HG03280 (cell line): ENCODE results near the gene DSCAML1.

Source experiments
- ATAC-seq: cut with Tn5 transposase; IDR thresholded peaks from one replicate; pipeline ENCODE4 v1.9.1; 2021; ENCODE audit warnings: mild to moderate bottlenecking, moderate library complexity; ENCODE audit not compliant: unreplicated experiment

Gene DSCAML1

DNA sequence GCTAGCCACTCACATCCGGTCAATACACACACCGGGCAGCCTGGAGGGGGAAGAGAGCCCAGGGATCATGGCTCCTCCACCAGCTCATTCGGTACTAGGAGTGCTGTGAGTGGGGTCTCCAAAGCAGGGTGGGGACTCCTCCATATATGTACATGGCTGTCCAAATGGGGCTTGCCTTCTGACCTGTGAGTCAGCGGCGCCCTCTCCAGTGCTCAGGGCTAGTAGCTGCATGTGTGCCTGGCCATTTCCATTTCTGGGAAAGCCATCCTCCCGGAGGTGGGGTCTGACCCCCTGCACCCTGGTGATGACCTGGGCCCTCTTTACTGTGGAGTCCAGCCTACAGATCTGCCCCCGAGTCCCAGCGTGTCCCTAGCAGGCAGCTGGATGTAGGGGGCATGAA, 287.5 kb downstream of the DSCAML1 start:
- ATAC-seq = no peak

DNA sequence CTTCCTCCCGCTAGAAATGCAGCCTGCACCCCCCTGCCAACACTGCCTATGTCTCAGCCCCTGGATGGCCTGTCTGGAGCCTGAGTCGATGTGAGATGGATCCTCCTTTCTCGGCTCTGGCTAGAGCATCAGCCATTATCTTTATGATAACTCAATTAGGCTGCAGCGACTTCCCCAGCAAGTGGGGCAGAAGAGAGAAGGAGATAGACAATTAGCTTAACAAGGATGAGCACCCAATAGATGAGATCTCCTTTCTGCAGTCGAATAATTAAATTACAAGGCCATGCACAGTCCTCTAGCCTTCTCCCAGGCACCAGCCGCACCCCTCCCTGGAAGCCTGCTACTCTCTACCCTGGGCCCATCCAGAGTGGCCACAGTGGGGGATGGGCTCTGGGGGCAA, 290.0 kb downstream of the DSCAML1 start:
- ATAC-seq = no peak

DNA sequence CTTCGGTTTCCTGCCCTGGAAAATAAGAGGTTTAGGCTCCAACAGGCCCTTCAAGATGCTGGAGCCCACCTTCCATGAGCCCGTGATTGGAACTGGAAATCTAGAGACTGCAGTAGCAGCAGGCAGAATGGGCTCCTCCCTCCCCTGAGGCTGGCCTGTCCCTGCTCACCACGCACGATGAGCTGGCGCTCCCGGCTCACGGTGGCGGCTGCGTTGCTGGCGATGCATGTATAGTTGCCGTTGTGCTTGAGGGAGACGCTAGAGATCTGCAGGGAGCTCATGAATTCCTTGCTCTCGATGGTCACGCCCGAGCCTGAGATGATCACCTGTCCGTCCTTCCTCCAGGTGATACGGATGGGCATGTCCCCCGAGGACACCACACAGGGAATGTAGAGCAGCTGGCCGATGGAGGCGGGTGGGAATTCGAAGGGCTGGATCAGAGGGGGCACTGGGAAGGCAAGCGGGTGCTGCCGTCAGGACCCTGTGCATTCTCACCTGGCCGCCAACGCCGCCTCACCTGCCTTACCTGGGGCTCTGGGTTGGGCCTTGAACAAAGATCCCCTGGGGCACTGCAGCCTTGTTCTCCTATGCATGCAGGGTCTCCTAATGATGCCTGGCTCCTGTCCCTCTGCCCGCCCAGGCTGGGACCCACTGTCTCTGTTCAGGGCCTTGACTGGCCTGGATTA, 291.6 kb downstream of the DSCAML1 start:
- ATAC-seq = no peak

DNA sequence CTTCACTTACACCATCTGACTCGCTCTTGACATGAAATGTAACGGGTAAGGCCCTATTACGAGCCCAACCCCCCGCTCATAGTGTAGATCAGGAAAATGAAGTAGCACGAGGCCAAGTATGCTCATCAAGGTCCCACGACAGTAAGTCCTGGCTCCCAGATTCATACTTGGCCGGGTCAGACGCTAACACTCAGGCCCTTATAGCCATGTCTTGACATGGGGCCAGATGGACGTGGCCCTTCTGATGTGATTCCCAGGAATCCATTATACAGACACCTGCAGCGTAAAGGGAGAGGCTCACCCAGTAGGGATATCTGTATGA, 294.3 kb downstream of the DSCAML1 start:
- no peak for ATAC-seq

DNA sequence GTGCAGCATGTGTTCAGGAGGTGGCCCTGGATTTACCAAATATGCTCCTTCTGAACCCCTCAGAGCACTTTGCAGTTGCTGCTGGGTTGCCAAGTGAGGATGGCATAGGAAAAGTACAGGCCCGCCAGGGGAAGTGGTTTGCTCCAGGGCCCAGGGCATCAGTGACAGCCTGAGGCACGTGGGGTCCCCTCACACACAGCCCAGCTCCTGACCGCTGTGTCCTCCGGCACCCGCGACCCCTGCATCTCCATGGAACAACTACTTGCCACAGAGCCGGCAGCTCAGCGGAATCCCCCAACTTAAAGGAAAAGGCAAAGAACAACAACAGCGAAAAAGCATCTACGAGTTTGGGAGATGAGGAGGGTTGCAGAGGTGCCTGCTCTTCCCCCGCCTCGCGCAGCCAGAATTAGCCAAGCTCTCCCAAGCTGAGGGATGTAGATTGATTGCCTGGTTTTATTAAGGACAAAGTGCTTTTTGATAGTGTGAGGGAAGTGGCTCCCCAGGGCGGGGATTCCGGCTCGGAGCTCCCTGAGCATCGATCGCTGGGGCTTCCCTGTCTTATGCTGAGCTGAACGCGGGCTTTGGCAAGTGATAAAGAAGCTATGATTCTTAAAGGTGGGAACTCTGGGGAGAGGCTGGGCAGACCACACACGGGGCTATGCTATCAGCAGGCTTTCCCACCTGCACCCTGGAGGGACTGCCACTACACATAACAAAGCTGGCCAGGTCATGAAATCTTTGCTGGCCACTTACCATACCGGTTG, 294.8 kb downstream of the DSCAML1 start:
- no peak for ATAC-seq

DNA sequence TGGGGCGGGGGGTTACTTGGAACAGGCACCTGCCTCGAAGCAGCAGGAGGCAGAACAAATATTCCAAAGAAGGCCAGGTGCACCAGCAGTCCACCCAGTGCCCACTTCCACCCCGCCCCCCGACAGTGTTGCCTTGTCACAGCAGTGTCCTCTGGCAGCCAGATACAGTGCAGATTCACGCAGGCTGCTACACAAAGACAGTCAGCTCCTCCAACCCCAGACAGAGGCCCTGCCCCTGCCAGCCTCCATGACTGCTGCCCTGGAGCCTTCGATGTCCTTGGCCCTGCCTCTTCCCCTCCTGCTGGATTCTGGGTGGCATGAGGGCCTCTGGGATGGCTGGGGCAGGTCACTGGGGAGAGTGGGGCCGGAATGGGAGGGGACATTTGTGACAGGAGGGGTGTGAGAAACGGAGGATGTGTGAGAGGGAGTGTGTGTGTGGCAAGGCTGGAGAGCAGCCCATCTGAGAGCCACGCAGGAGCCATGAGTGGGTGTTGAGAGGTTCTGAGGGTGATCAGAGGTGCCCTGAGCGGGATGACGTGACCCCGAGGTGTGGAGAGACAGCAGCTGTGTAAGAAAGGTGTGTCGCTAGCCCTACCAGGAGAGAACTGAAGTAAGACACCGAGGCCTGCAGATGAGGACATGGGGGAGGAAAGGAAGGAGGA, 295.6 kb downstream of the DSCAML1 start:
- no peak for ATAC-seq

DNA sequence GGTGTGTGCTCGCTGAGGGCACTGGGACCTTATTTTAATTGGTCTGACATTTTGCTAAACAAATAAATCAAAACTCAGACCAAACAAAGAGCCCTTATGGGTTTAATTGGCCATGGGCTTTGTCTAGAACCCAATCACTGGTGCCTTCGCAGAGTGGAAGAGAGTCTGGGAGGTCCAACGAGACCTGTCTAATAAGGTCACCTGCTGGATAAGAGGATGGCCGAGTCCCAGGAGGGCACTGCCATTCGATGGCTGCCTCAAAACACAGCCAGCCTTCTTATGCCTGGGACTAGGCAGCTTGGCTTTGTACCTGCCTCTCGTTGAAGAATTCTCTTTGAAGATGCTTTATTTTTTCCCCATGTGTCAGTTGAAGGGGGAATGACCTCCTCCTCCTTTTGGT, 298.2 kb downstream of the DSCAML1 start:
- ATAC-seq = no peak

DNA sequence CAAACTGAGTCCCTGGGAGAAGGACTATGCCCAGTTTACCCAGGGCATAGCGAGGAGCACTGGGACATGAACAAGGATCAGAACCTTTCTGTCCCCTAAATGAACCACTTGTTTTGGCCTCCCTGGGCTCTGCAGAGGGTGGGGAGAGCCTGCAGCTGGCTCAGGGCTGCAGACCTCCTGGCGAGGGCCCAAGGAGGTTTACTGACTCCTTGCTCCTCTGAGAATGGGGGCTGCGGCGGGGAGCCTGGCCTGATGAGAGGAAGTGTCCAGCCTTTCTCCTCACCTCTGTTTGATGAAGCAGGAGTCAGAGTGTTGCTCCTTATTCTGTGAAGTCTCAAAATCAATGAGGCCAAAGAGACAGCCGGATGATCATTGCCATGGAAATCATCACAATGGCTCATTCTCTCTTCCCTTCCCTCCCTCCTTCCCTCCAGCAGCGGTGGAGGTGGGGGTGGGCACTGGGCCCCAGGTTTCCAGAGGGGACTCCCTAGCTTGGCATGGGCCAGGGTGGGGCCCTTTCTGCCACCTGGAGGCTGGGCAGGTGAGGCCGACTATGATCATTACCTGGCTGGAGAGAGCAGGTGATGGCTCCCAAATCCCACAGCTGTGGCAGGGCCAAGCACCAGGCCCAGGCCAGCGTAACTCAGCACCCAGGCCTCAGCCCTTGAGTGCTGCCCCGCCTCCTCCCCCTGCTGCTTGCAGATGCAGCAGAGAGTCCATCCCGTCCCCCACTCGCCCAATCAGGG, 299.6 kb downstream of the DSCAML1 start:
- ATAC-seq = no peak

DNA sequence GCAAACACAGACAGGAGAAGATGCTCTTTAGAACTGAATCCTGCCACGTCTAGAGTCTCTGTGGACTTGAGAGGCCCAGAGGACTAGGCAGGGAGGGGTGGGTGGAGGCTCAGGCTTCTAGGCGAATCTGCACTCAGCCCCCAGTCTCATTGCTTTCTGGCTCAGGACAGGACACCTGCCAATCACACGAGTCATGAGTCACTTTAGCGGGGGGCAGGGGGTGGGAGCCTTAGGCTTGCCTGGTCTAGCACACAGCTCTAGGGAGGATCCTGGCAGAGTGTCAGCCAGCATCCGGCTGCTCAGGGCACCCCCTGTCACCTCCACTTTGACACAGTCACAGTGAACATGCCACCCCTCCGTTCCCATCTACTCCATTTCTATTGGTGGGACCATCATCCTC, 301.7 kb downstream of the DSCAML1 start:
- no peak for ATAC-seq

DNA sequence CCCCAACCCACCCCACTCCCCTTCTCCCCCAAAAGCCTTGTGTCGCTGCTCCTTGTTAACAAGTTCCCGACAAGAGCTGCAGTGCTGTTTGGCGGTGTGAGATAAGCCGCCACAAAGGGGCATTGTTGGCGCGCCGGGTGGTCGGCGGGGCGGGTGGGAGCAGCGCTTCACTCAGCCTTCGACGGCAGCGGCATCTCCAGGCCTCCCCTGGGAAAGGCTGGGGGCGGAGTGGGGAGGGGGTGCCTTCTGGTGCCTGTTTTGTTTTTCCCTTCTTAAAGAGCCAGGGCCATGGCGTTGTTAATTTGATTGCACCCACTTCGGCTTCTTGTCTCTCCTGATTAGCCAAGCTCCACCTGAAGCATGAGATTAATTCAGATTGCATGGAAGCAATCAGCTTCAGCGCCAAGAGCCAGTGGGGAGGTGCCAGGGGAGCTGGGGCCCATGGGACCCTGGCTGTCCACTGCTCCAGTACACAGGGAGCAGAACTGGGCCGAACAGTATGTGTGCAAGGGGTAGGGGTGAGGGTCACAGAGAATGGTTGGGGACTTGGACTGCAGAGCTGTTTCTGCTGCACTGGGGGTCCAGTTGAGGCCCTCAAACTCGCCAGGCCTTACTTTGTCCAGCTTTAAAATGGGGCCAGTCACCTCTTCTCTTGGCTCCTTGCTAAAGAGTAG, 304.3 kb downstream of the DSCAML1 start:
- ATAC-seq = no peak

DNA sequence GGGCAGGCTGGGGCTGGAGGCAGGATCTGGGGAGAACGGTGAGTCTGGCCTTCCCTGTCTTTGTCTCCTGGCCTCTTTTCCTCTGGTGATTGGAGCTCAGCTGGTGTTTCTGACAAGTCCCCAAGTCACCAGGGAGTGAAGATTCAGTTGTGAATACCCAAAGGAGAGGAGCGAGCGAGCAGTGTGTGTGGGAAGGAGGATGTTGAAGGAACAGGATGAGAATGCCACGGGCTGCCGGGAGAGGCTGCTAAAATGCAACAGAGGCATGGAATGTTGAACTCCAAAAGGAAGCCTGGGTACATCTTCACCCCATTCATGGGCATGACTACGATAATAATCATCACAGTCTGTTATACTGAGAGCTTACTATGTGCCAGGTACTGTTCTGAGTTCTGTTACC, 306.1 kb downstream of the DSCAML1 start:
- no peak for ATAC-seq

DNA sequence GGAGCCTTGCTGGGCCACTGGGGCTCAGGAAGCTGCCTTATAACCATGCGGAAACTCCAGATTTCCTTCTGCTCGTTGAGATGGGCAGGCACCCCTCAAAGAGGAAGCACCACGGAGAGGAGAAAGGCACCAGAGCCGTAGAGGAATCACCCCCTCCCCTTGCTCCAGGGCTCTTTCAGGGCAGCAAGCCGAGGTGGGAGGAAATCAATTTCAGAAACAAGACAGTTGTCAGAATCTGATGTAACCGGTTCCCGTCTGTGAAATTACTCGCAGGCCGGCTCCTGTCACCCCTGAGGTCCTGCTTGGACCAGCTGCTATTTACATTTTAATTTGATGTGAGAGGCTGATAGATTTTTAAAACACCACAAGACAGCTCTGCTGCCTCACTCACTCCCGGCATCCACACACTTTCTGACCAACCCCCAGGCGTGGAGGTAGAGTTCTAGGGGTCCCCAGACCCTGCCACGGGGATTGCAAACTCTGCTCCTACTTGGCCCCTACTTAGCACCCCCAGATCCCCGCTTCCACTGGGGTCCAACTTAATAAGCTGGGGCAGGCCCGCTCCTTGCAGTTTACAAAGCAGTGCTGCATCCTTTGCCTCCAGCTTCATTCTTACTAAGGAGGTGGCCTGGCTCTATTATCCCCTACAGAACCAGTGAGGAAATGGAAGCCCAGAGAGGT, 306.9 kb downstream of the DSCAML1 start:
- no peak for ATAC-seq

DNA sequence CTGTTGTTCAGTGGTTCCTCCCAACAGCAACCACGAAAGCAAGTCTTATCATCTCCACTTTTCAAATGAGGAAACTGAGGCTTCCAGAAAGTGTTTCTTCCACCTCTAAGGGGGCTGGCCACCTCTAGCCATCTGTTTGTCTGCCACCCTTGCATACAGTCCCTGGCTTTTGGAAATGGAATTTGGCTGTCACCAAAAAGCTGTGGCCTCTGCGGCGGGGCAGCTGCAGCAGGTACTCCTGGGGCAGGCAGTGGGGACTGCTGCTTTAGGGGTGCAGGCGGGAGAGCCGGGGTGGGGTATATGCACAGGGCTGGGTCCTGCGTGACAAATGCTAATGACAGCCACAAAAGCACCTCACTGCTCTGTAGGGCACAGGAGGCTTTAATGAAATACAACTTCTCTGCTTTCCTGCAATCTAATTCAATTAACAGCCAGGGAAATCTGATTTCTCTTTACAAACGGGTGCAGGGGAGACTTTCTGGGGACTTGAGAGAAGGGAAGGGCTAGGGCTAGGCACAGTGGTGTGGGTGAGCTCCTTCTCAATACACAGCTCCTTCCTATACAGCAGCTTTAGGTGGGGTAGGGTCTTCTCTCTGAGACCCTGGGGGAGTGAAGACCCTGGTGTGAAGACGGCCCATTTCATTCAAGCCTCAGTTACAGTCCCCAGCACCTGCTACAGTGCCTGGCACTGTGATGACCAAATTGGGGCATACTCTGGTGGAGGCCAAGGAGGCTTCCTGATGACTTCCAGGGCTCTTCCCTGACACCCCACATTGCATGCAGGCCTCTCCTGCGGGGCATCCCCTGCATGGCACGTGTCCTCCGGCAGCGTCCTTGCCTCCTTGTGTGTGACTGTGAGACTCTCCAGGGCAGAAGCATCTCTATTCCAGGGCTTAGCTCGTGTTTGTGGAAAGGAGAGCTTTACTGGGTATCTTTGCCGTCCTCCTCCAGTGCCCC, 307.7 kb downstream of the DSCAML1 start:
- no peak for ATAC-seq

DNA sequence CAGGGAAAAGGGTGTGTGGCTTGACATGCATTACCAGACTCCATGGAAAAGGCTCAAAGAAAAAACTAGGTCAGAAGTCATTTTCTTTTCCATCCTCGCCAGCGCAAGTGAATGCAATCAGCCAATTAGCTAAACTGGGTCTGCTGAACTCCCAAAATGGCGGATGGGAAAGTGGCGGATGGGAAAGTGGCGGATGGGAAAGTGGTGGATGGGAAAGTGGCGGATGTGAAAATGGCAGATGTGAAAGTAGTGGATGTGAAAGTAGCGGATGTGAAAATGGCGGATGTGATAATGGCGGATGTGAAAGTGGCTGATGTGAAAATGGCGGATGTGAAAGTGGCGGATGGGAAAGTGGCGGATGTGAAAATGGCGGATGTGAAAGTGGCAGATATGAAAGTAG, 311.0 kb downstream of the DSCAML1 start:
- ATAC-seq = no peak

DNA sequence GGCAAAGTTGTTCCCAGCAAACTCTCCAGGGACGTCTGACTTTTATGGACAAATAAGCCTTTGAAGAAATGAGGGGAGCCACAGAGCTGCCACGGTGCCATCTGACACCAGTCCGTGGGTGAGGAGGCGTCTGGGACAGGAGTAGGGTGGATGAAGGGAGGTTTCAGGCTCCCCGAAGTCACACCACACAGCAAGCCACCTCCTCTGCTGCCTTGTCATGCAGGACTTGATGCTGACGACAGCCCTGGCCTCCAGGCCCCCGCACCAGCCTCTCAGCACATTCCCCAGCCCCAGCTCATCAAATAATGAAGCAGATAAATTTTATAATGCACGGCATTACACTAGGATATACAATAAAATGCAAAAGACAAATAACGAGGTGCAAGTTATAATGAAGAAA, 312.9 kb downstream of the DSCAML1 start:
- no peak for ATAC-seq

DNA sequence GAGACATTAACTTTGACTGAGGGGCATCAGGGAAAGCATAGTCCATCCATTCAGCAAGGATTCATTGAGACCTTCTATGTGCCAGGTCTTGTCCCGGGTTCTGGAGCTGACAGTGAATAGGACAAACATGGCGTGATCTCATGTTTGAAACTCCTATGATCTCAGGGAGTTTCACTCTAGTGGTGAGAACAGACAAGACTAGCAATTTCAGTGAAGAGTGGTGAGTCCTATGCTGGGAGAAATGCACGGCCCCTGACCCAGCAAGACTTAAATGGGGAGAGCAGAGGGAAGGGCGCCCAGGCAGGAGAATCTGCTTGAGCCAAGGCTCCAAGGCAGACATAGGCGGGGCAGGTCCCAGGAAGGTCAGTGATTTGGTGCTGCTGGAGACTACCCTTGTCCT, 313.6 kb downstream of the DSCAML1 start:
- no peak for ATAC-seq

DNA sequence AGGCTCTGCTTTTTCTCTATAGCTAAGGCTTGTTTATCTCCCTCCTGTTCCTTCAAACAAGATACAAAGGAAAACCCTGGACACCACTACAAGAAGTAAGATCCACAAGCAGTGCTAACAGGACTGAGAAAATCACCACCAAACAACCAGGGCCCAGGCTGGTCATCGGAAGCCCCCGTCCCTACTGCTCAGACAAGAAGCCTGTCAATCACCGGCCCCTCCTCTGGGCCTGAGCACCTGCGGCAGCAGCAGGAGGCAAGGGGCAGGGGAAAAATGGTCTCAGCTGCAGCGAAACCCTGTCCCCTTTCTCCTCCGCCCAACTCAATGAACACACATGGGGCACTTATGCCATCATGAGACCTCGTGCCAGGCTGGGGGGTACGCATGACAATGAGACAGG, 314.1 kb downstream of the DSCAML1 start:
- ATAC-seq = no peak

DNA sequence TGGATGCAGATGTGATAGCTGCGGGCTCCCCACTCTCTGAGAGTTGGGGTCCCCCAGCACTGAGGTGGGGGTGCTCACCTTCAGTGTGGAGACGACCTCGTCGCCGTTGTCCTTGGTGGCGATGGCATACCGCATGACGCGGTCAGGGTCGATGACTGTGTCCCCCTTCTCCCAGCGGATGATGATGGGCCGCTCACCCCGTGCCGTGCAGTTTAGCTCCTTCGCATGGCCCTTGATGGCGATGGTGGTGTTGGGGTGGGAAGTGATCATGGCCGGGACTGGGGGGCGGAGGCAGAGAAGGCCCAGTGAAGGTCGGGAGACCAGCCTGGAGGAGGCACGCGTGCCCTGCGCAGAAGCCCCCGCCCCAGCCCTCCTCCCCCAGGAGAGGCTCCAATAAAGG, 315.1 kb downstream of the DSCAML1 start:
- ATAC-seq = no peak

DNA sequence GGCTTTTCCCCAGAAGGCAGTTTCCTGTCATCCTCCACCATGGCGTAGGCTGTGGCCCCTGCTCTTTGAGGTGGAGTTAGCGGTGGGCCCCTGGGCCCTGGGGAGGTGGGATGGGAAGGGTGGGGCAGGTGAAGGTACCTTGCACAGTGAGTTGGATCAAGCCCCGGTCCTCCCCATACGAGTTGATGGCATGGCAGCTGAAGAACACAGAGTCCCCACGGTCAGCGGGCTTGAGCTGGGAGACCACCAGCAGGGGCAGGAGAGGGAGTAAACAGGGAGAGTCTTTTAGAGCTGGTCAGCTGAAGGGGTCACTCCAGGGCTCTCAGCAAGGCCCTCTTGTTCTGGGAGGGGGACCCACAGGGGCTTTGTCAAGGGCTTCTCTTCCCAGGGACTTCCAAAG, 316.0 kb downstream of the DSCAML1 start:
- ATAC-seq = no peak
